Jurkat, Clone E6-1 (cell line): ENCODE measurements around the gene B4GALT2.

Experiments
- DNase-seq: peaks from one replicate; pipeline ENCODE4 v3.0.0-alpha.2; 2011; ENCODE audit warnings: low read depth, low spot score
- H3K4me3 ChIP-seq: 2 replicates; pipeline ENCODE4 v1.5.1; 2011; ENCODE audit warnings: mild to moderate bottlenecking, low read length, control low read depth, moderate library complexity

Gene B4GALT2

GRCh38 chr1:43965316-43965715, 13.7 kb upstream of the B4GALT2 start:
- no peak for DNase-seq
- no peak overlapping the region for H3K4me3 ChIP-seq

- H3K4me3 ChIP-seq, result no peak overlapping the region
- DNase-seq, result no peak
Observed at GRCh38 chr1:43968348-43968948, 10.6 kb upstream of the B4GALT2 start.

DNA sequence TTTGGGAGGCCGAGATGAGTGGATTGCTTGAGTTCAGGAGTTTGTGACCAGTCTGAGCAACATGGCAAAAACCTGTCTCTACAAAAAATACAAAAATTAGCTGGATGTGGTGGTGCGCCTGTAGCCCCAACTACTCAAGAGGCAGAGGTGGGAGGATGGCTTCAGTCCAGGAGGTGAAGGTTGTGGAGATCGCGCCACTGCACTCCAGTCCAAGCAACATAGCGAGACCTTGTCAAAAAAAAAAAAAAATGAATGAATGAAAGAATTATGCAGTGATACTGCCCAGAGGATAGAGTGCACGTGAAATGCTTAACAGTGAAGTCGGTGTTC, 9.6 kb upstream of the B4GALT2 start:
- DNase-seq, result no peak
- H3K4me3 ChIP-seq, result peak overlapping the region; percentile 96

DNA sequence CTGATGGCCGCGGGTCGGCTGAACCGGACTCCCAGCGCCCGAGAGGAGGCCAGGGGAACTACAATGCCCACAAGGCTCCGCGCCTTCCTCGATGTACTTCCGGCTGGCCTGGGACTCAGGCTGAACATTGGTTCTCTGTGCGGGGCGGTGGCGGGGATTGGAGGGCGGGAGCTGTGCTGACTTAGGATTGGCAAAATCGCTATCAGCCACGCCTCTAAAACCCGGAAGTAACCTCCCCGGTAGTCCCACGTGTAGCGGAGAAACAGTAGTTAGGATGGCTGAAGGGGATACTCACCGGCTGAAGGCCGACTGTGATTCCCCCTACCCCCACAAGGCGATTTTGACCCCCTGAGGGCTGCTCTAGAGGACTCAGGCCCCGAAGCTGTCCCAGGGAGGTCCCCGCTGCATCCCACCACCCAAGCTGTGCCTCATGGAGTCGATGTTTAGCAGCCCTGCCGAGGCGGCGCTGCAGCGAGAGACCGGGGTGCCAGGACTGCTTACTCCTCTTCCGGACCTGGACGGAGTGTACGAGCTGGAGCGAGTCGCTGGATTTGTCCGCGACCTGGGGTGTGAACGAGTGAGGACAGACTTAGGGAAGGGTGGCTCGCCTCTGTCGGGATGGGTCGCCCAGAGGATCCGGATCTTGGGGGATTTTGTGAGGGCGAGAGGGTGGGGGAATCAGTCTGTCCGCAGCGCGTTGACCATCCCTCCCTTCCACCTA, 9.1 kb upstream of the B4GALT2 start, which contains the start of gene DPH2:
Gene DPH2 (plus strand): TSS at position 265 of the 721 bp plus-strand sequence. CDS start 166 bp downstream, at position 431.
- H3K4me3 ChIP-seq, result peak within 1 kb of the TSS; percentile 96
- peak; percentile 95 for DNase-seq

DNA sequence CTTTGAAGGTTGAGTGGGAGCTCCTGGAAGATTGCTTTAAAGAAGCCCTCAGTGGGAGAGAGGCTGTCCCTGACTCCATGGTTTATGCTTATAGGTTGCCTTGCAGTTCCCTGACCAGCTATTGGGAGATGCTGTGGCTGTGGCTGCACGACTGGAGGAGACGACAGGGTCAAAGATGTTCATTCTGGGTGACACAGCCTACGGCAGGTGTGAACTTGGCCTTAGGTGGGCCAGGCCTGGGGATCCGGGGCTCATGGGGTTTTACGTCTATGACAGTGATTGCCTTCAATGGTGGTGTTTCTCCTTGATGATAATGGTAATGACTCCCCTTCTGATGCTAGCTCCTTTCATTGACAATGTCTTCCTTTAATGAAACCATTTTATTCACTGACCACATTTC, 8.5 kb upstream of the B4GALT2 start:
- H3K4me3 ChIP-seq, result peak overlapping the region; percentile 96
- no peak for DNase-seq

- H3K4me3 ChIP-seq, result peak overlapping the region; percentile 96
- DNase-seq, result no peak
Observed at GRCh38 chr1:43970911-43971310, 8.1 kb upstream of the B4GALT2 start.

- DNase-seq, result no peak
- H3K4me3 ChIP-seq, result no peak overlapping the region
Observed at GRCh38 chr1:43971336-43971980, 7.6 kb upstream of the B4GALT2 start.

DNA sequence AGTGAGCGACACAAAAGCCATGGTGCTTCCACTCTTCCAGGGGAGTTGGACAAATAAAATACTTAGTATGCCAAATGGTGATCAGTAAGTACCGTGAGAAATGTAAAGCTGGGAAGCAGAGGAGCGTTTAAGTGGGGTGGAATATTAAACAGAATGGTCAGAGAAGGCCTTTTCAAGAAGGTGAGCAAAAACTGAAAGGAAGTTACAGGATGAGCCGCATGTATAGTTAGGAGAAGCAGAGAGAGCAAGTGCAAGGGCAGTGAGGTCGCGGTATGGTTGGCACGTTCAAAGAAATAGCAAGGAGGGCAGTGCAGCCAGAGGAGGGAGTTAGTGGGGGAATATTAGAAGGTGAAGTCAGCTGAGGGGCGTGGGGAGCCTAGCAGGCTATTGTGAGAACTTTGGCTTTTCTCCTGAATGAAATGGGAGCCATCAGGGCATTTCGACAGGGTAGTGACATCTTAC, 5.0 kb upstream of the B4GALT2 start:
- peak overlapping the region; percentile 90 for H3K4me3 ChIP-seq
- no peak for DNase-seq

GRCh38 chr1:43974443-43975248, 4.4 kb upstream of the B4GALT2 start, which contains the start of gene ATP6V0B:
TSS of gene ATP6V0B (plus strand) at chr1:43974960. CDS start at chr1:43975041, 81 bp downstream.
- H3K4me3 ChIP-seq, result peak within 1 kb of the TSS; percentile 90
- peak; percentile 85 for DNase-seq

DNA sequence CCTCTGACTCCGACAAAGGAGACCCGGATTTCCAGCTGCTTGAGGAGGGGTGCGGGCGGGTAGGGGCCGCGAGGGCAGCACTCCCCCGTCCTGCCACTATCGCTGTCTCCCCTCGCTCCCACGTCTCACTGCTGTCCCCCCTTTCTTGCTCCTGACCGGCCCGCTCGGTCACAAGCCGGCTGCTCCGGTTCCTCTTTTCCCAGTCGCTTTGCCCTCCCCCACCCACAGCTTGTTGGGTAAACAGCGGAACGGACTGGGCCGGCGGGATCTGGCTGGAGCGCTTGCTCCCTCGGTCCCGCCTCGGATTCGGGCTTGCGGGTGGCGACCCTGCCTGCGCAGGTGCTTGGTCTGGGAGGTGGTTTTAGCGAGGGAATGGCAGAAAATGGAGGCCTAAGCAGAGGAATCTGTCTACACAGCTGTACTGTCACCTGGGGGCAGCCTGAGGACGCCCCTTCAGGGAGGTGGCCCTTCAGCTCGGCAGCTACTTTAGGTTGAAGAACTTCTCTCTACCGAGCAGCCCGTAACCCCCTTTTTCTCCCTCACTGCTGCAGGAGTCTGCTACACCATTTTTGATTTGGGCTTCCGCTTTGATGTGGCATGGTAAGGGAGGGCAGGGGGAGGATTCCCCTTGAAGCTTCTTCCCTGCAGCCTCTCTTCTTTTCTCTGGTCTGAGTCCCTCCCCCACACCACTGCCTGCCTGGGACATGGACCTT, 3.6 kb upstream of the B4GALT2 start:
- peak; percentile 71 for DNase-seq
- H3K4me3 ChIP-seq, result peak overlapping the region; percentile 90

- peak overlapping the region; percentile 90 for H3K4me3 ChIP-seq
- no peak for DNase-seq
Observed at GRCh38 chr1:43976045-43976444, 3.0 kb upstream of the B4GALT2 start.

DNA sequence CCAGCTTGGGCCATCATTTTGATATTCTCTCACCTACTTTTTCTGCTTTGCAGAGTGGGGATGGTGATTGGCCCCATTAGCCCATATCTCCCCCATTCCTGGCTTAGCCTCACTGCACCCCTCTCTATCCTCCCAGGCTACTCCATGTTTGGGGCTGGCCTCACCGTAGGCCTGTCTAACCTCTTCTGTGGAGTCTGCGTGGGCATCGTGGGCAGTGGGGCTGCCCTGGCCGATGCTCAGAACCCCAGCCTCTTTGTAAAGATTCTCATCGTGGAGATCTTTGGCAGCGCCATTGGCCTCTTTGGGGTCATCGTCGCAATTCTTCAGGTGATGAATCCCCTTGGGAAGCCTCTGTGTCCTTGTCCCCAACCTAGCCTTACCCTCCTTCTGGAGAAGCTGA, 2.1 kb upstream of the B4GALT2 start:
- no peak overlapping the region for H3K4me3 ChIP-seq
- DNase-seq, result no peak

DNA sequence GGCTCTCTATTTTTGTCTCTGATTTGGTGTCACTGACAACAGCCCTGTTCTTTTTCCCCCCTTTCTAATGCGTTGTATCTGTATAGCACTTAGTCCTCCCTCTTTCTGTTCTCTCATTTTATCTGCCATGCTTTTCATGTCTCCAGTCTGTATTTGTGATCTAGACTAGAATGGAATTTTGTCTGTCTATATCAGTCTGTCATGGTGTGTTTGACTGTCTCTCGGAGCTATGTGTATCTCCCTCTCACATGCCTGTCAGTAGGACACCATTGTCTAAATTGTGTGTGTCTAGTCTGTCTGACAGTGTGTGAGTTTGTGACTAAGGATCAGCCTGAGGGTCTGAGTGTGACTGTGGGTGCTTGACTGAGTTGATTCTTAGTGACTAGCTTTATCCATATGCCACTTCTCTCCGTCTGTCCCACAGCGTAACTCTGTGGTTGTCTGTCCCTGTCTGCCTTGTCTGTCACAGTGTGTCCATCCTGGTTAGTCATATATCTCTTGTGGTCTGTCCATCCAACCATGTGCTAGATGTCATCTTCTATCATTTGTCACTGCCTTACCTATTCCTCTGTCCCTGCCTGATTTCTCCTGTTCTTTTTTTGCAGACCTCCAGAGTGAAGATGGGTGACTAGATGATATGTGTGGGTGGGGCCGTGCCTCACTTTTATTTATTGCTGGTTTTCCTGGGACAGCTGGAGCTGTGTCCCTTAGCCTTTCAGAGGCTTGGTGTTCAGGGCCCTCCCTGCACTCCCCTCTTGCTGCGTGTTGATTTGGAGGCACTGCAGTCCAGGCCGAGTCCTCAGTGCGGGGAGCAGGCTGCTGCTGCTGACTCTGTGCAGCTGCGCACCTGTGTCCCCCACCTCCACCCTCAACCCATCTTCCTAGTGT, 1.4 kb upstream of the B4GALT2 start:
- H3K4me3 ChIP-seq, result no peak overlapping the region
- DNase-seq, result no peak

- H3K4me3 ChIP-seq, result no peak overlapping the region
- DNase-seq, result no peak
Observed at GRCh38 chr1:43978264-43978550, 803 bp upstream of the B4GALT2 start.

GRCh38 chr1:43979261-43979527, 184 bp downstream of the B4GALT2 start:
- peak overlapping the region; percentile 59 for H3K4me3 ChIP-seq
- no peak for DNase-seq

DNA sequence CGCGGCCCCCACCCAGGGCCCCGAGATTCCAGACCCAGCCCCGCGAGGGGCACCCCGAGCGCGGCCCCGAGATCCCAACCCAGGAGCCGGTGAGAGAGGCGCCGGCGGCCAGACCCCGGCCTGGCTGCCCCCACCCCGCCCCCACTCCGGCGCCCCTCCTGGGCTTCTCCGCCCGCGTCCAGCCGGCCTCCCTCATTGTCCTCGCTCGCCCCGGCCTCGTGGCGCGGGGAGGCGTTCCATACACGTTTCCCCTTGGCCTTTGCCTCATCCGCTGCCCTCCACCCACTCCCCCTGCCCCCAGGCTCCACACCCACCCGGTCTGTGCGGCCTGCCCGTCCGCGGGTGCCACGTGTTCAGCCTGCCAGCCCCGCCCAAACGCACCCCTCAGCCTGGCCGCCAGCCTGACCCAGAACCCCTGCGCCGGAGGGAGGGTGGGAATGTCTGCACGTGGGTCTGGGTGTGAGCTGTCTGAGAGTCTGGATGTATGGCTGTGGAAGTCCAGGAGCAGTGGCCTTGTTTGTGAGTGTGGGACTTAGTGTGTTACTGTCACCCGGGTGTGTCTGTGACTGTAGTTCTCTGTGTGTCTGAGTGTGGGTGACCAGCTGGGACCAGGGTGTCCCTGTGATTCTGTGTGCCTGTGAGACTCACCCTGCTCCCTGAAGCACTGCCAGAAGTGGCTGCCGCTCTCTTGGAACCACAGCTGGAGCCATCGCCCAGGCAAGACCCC, 681 bp downstream of the B4GALT2 start:
- no peak for DNase-seq

GRCh38 chr1:43980255-43981134, 1.5 kb downstream of the B4GALT2 start:
- no peak for DNase-seq
- H3K4me3 ChIP-seq, result peak overlapping the region; percentile 59

More for the DNA sequence above, 681 bp downstream of the B4GALT2 start:
- peak overlapping the region; percentile 59 for H3K4me3 ChIP-seq
